Activated CD8-positive, alpha-beta memory T cell treated with anti-CD3 and anti-CD28 coated beads for 48 hours (primary cell): ENCODE results near the gene HM13.
"Not testable (repeated sequence)": the region's sequence is repeated elsewhere in the genome, so short reads cannot be mapped to it uniquely, and the experiment has no call there.

Experiments
- DNase-seq, 3 experiments: peaks; one replicate each; pipeline ENCODE4 v3.0.0-alpha.2; 2020; ENCODE audit warnings: low read depth in 2 of 3, low spot score in 2 of 3

The HM13 gene

GRCh38 chr20:31606804-31607639, 92.8 kb downstream of the HM13 start:
- DNase-seq, result no peak

DNA sequence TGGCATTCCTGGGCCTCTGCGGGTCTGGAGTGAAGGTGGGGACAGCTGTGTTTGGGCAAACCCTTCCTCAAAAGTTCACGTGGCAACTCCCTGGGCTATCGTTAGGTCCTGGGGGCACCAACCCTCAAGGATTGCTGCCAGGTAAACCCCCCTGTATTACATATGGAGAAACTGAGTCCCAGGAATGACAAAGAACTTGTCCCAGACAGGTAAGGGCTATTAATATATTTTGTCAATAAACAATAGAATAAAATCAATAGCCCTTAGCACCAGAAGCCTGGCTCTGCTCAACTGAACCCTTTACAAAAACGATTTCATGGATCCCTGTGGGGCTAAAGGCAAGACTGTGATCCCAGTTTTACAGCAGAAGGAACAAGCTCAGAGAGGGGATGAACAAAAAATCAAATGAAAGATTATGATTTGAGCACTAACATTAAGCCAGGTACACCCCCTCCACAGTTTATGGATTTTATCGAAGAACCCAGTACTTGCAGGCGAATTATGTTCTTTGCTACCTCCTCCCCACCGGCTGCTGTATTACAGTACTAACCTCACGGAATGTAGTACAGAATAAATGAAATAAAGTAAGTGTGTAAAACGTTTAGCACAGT, 93.5 kb downstream of the HM13 start:
- DNase-seq, result no peak

DNA sequence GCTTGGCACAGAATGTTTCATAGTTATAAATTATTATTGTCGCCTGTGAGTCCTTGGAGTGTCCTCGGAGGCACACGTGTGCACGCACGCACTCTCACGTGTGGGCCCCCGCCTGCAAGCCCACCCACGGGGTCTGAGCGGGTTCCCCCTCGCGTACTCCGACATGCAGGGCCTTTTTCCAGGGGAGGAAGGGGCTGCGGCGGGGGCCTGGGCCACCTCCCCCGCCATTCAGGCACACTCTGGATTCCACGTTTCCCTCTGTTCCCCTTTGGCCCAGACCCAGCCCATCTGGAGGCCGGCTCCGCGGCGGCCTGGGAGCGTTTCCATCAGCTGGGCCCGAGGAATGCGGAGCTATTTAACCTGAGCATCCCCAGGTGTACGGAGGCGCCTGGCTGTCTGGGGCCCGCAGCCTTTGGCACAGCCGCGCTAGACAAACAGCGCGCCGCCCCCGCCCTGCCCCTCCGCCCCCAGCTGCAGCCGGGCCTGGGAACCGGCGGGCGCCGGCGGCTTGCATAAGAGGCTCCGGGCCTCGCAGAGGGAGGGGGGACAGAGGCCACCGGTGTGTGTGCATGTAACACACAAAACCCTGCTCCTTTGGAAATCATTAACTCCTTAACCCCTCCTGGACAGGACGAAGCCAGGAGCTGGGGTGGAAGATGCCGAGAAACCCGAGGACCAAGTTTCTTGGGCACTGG, 94.2 kb downstream of the HM13 start:
- DNase-seq, result no peak

DNA sequence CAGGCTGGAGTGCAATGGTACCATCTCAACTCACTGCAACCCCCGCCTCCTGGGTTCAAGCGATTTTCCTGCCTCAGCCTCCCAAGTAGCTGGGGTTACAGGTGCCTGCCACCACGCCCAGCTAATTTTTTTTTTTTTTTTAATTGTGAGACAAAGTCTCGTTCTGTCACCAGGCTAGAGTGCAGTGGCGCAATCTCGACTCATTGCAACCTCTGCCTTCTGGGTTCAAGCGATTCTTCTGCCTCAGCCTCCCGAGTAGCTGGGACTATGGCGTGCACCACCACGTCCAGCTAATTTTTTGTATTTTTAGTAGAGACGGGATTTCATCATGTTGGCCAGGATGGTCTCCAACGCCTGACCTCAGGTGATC, 98.0 kb downstream of the HM13 start:
- DNase-seq, result not testable (repeated sequence)

GRCh38 chr20:31615416-31615815, 101.2 kb downstream of the HM13 start:
- no peak for DNase-seq

DNA sequence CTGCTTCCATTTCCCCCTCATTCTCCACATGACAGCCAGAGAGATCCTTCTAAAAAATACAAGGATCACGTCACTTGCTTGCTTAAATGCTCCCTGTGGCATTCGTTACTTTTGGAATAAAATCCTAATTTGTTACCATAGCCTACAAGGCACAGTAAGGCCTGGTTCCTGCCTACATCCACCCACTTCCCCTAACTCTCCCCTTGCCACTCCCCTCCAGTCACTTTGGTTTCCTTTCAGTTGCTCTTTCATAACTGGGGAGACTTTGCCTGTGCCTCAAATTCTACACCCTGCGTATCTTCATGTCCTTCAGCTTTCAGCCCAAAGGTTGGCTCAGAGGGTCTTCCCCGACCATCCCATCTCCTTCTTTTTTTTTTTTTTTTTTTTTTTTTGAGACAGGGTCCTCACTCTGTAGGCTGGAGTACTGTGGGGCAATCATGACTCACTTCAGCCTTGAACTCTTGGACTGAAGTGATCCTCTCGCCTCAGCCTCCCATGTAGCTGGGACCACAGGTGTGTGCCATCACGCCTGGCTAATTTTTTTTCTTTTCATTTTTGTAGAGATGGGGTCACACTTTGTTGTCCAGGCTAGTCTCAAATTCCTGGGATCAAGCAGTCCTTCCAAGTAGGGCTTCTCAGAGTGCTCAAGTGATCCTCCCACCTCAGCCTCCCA, 103.3 kb downstream of the HM13 start:
- no peak for DNase-seq
